DOHH2 (cell line): ENCODE measurements around the gene NFATC4.

ENCODE experiments used
- EZH2phosphoT487 ChIP-seq: fragments of 200-600 bp; sonication (generic); IDR thresholded peaks from 2 replicates; pipeline ENCODE4 v1.6.1; 2017; ENCODE audit warnings: borderline replicate concordance, mild to moderate bottlenecking, antibody characterized with exemption, low read length, moderate library complexity, mixed read lengths
- TF ChIP-seq, protein P1 (sequence below): fragments of 200-600 bp; sonication (generic); IDR thresholded peaks from one replicate; pipeline ENCODE4 v1.5.1; 2014; ENCODE audit warnings: antibody characterized with exemption, mild to moderate bottlenecking, low read depth, low read length; ENCODE audit not compliant: poor library complexity, severe bottlenecking

GRCh38 chr14:24404814-24405213, 36.8 kb downstream of the NFATC4 start:
- TF ChIP-seq, protein P1, sequence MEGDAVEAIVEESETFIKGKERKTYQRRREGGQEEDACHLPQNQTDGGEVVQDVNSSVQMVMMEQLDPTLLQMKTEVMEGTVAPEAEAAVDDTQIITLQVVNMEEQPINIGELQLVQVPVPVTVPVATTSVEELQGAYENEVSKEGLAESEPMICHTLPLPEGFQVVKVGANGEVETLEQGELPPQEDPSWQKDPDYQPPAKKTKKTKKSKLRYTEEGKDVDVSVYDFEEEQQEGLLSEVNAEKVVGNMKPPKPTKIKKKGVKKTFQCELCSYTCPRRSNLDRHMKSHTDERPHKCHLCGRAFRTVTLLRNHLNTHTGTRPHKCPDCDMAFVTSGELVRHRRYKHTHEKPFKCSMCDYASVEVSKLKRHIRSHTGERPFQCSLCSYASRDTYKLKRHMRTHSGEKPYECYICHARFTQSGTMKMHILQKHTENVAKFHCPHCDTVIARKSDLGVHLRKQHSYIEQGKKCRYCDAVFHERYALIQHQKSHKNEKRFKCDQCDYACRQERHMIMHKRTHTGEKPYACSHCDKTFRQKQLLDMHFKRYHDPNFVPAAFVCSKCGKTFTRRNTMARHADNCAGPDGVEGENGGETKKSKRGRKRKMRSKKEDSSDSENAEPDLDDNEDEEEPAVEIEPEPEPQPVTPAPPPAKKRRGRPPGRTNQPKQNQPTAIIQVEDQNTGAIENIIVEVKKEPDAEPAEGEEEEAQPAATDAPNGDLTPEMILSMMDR: no peak
- TF ChIP-seq EZH2phosphoT487: no peak
